ENCODE measurements around the gene FRMD5. TPM values are rescaled to one million over a fixed set of nuclear protein-coding genes. Genes with fewer than 3 reads are reported as not detected.

The FRMD5 gene
- total RNA-seq, 1 experiment from 2014 or later, result 27.2 TPM

- H3K79me2 ChIP-seq (ENCODE audit: insufficient read depth, low read length), result peaks cover 50% of the 10 kb centered on the region
- intact Hi-C loops (cut with micrococcal nuclease), result no loop called here
- TF ChIP-seq YY1 (IDR thresholded peaks at IDR 0.05; ENCODE audit: extremely low read depth, insufficient replicate concordance, low read depth, low read length) (no peak), CEBPB (IDR thresholded peaks at IDR 0.05; ENCODE audit: low read depth) (no peak)
- ChIA-PET POLR2A (no interaction called here), RAD21 (ENCODE audit: low non-redundant PET in 1 of 2, low total read pairs in 2 of 2, uncharacterized antibody in 2 of 2, unreplicated experiment in 2 of 2) (no interaction called here), CTCF (no interaction called here)
- H3K27ac ChIP-seq (ENCODE audit: low read depth, low read length), result no peak overlapping the region
- H3K36me3 ChIP-seq (ENCODE audit: control insufficient read depth in 1 of 2, insufficient read depth in 2 of 2, low read length in 2 of 2), result no peaks in the 10 kb centered on the region
- H3K4me1 ChIP-seq (ENCODE audit: control insufficient read depth in 1 of 2, insufficient read depth in 2 of 2, low read length in 2 of 2), result peaks cover 8 to 14% of the 10 kb centered on the region in 2 experiments
- no peaks in the 10 kb centered on the region for H3K27me3 ChIP-seq (ENCODE audit: insufficient read depth, low read length)
- peaks cover 3% of the 10 kb centered on the region; the same call in 1 of the 2 replicates for H4K20me1 ChIP-seq (ENCODE audit: insufficient read depth)
- no peak overlapping the region for H3K9ac ChIP-seq (ENCODE audit: low read length)
- ATAC-seq, result no peak
- BruUV-seq (replicated peaks), result no TSS peak
- H3K4me3 ChIP-seq (replicated peaks in 1 of 2; ENCODE audit: low read depth in 1 of 2, low read length in 2 of 2), result no peak overlapping the region
- DNase-seq (ENCODE audit: low read depth, low spot score), result no peak
- H3K9me2 ChIP-seq (ENCODE audit: insufficient read depth), result no peaks in the 10 kb centered on the region
- H3K9me3 ChIP-seq (ENCODE audit: control insufficient read depth in 1 of 2, insufficient read depth in 1 of 2, low read depth in 1 of 2, low read length in 2 of 2), result no peaks in the 10 kb centered on the region
- H2AFZ ChIP-seq (ENCODE audit: low read depth, low read length, poor library complexity, severe bottlenecking), result no peak overlapping the region
- no peak overlapping the region for H3K4me2 ChIP-seq (ENCODE audit: low read length)
Observed at GRCh38 chr15:43955140-43955539, 239.9 kb downstream of the FRMD5 start.

DNA sequence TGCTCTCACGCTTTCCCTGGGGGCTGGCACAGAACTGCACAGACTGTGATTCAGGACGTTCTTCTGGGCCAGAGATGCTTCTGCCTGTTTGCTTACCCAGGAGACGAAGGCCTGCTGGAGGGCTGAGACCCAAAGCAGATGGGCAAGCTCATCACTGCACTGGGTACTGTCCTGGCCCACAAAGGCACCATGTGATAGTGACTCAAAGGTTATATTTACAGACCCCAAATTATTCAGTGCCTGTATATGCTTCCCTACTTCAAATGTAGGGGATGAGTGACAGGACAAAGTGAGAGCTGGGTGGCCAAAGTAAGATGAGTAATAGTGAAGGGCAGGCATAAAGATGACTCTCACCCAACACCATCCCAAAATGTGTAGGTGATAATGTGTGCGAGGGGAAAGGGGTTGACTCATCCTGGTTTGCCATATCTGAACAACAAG, 240.9 kb downstream of the FRMD5 start:
- Histone ChIP-seq H3K9ac (ENCODE audit: low read length) (no peak overlapping the region), H3K9me3 (ENCODE audit: control insufficient read depth in 1 of 2, insufficient read depth in 1 of 2, low read depth in 1 of 2, low read length in 2 of 2) (no peaks in the 10 kb centered on the region), H3K27ac (ENCODE audit: low read depth, low read length) (no peak overlapping the region), H2AFZ (ENCODE audit: low read depth, low read length, poor library complexity, severe bottlenecking) (no peak overlapping the region), H3K4me1 (ENCODE audit: control insufficient read depth in 1 of 2, insufficient read depth in 2 of 2, low read length in 2 of 2) (peaks cover 8% of the 10 kb centered on the region in 2 experiments), H4K20me1 (ENCODE audit: insufficient read depth) (peaks cover 3% of the 10 kb centered on the region; the same call in 1 of the 2 replicates), H3K9me2 (ENCODE audit: insufficient read depth) (no peaks in the 10 kb centered on the region), H3K79me2 (ENCODE audit: insufficient read depth, low read length) (peaks cover 45% of the 10 kb centered on the region), H3K36me3 (ENCODE audit: control insufficient read depth in 1 of 2, insufficient read depth in 2 of 2, low read length in 2 of 2) (no peaks in the 10 kb centered on the region), H3K27me3 (ENCODE audit: insufficient read depth, low read length) (no peaks in the 10 kb centered on the region), H3K4me3 (replicated peaks in 1 of 2; ENCODE audit: low read depth in 1 of 2, low read length in 2 of 2) (no peak overlapping the region), H3K4me2 (ENCODE audit: low read length) (no peak overlapping the region)
- TF ChIP-seq FOSL1 (IDR thresholded peaks at IDR 0.05; ENCODE audit: low read depth) (no peak), ATF3 (IDR thresholded peaks at IDR 0.05) (no peak)
- no peak for DNase-seq (ENCODE audit: low read depth, low spot score)
- ChIA-PET CTCF (no interaction called here), RAD21 (ENCODE audit: low non-redundant PET in 1 of 2, low total read pairs in 2 of 2, uncharacterized antibody in 2 of 2, unreplicated experiment in 2 of 2) (no interaction called here), POLR2A (no interaction called here)
- ATAC-seq, result no peak; the same call in 1 of the 2 replicates
- intact Hi-C loops (cut with micrococcal nuclease), result no loop called here
- BruUV-seq (replicated peaks), result no TSS peak
